ENCODE results near the gene HINT2. TPM values are rescaled to one million over a fixed set of nuclear protein-coding genes. Genes with fewer than 3 reads are reported as not detected.

HINT2 gene
- total RNA-seq, 1 experiment from 2014 or later = 21.4 TPM

- no peaks in the 10 kb centered on the region for H3K9me3 ChIP-seq (replicated peaks)
- peak overlapping the region; percentile 47 for H3K4me3 ChIP-seq
- no peak for DNase-seq (ENCODE audit: low read depth in 1 of 2, low spot score in 2 of 2)
- no peaks in the 10 kb centered on the region for H3K36me3 ChIP-seq
- H3K4me1 ChIP-seq (replicated peaks) = peaks cover 53% of the 10 kb centered on the region
- H3K27ac ChIP-seq = no peak overlapping the region
- no peaks in the 10 kb centered on the region for H3K27me3 ChIP-seq (replicated peaks)
Measured at GRCh38 chr9:35792024-35792813, 22.6 kb downstream of the HINT2 start.

GRCh38 chr9:35791297-35791921, 23.4 kb downstream of the HINT2 start, which contains the start of gene NPR2:
NPR2 (plus strand) TSS chr9:35791591; CDS start chr9:35792409, 818 bp downstream.
- no peaks in the 10 kb centered on the region for H3K27me3 ChIP-seq (replicated peaks)
- peak in 1 of 2 experiments; percentile 20 for DNase-seq (ENCODE audit: low read depth in 1 of 2, low spot score in 2 of 2)
- peaks cover 45% of the 10 kb centered on the region for H3K4me1 ChIP-seq (replicated peaks)
- H3K9me3 ChIP-seq (replicated peaks) = no peaks in the 10 kb centered on the region
- H3K4me3 ChIP-seq = peak within 1 kb of the TSS; percentile 47
- H3K36me3 ChIP-seq = no peaks in the 10 kb centered on the region
- peak within 1 kb of the TSS; percentile 61; the same call in 1 of the 2 replicates for H3K27ac ChIP-seq

GRCh38 chr9:35790385-35791296, 24.2 kb downstream of the HINT2 start:
- Histone ChIP-seq H3K4me3 (no peak overlapping the region), H3K27ac (no peak overlapping the region)

GRCh38 chr9:35790025-35790384, 24.8 kb downstream of the HINT2 start:
- no peaks in the 10 kb centered on the region for H3K9me3 ChIP-seq (replicated peaks)
- H3K27ac ChIP-seq = no peak overlapping the region
- DNase-seq (ENCODE audit: low read depth in 1 of 2, low spot score in 2 of 2) = no peak

More at GRCh38 chr9:35790385-35791296, 24.2 kb downstream of the HINT2 start:
- DNase-seq (ENCODE audit: low read depth in 1 of 2, low spot score in 2 of 2) = peak; percentile 58 to 74
- Histone ChIP-seq H3K9me3 (replicated peaks) (no peaks in the 10 kb centered on the region), H3K4me1 (replicated peaks) (peaks cover 37% of the 10 kb centered on the region), H3K36me3 (no peaks in the 10 kb centered on the region), H3K27me3 (replicated peaks) (no peaks in the 10 kb centered on the region)

DNA sequence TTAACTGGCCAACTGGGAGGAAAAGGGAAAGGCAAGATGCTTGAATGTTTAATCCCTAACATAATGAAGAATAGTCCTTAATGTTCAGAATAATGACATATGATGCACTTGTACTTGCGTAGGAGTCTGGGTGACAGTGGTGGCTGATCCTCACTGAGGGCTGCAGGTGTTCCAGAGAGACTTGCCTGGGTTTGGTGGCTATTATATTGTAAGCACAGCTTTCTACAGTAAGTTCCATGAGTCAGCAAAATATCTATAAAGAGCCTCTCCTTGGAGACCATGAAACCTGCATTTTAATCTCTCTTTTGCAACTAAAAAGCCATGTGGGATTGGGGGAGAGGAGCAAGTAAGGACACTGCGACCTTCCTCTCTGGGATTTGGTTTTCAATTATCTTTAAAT, 25.3 kb downstream of the HINT2 start:
- no peak for DNase-seq (ENCODE audit: low read depth in 1 of 2, low spot score in 2 of 2)
- no peak overlapping the region for H3K4me3 ChIP-seq
- no peak overlapping the region for H3K27ac ChIP-seq
- H3K27me3 ChIP-seq (replicated peaks) = no peaks in the 10 kb centered on the region
- no peaks in the 10 kb centered on the region for H3K36me3 ChIP-seq
- H3K4me1 ChIP-seq (replicated peaks) = peaks cover 26% of the 10 kb centered on the region
- no peaks in the 10 kb centered on the region for H3K9me3 ChIP-seq (replicated peaks)

More at GRCh38 chr9:35790025-35790384, 24.8 kb downstream of the HINT2 start:
- Histone ChIP-seq H3K4me1 (replicated peaks) (peaks cover 31% of the 10 kb centered on the region), H3K27me3 (replicated peaks) (no peaks in the 10 kb centered on the region), H3K36me3 (no peaks in the 10 kb centered on the region), H3K4me3 (no peak overlapping the region)

GRCh38 chr9:35783418-35783817, 31.4 kb downstream of the HINT2 start:
- H3K36me3 ChIP-seq = no peaks in the 10 kb centered on the region
- no peaks in the 10 kb centered on the region for H3K9me3 ChIP-seq (replicated peaks)
- no peak overlapping the region for H3K27ac ChIP-seq
- H3K4me3 ChIP-seq = no peak overlapping the region
- H3K4me1 ChIP-seq (replicated peaks) = no peaks in the 10 kb centered on the region
- H3K27me3 ChIP-seq (replicated peaks) = no peaks in the 10 kb centered on the region
- DNase-seq (ENCODE audit: low read depth in 1 of 2, low spot score in 2 of 2) = no peak

- Histone ChIP-seq H3K4me3 (no peak overlapping the region), H3K27me3 (replicated peaks) (no peaks in the 10 kb centered on the region), H3K27ac (no peak overlapping the region), H3K4me1 (replicated peaks) (no peaks in the 10 kb centered on the region), H3K9me3 (replicated peaks) (no peaks in the 10 kb centered on the region), H3K36me3 (no peaks in the 10 kb centered on the region)
- DNase-seq (ENCODE audit: low read depth in 1 of 2, low spot score in 2 of 2) = no peak
Measured at GRCh38 chr9:35781066-35781465, 33.8 kb downstream of the HINT2 start.

GRCh38 chr9:35778496-35778895, 36.3 kb downstream of the HINT2 start:
- no peaks in the 10 kb centered on the region for H3K36me3 ChIP-seq
- no peak for DNase-seq (ENCODE audit: low read depth in 1 of 2, low spot score in 2 of 2)
- no peak overlapping the region for H3K4me3 ChIP-seq
- no peaks in the 10 kb centered on the region for H3K9me3 ChIP-seq (replicated peaks)
- no peak overlapping the region for H3K27ac ChIP-seq
- no peaks in the 10 kb centered on the region for H3K27me3 ChIP-seq (replicated peaks)
- no peaks in the 10 kb centered on the region for H3K4me1 ChIP-seq (replicated peaks)

GRCh38 chr9:35776018-35776417, 38.8 kb downstream of the HINT2 start:
- no peak overlapping the region for H3K27ac ChIP-seq
- H3K4me3 ChIP-seq = no peak overlapping the region
- no peaks in the 10 kb centered on the region for H3K9me3 ChIP-seq (replicated peaks)
- no peaks in the 10 kb centered on the region for H3K27me3 ChIP-seq (replicated peaks)
- no peak for DNase-seq (ENCODE audit: low read depth in 1 of 2, low spot score in 2 of 2)
- H3K36me3 ChIP-seq = no peaks in the 10 kb centered on the region
- no peaks in the 10 kb centered on the region for H3K4me1 ChIP-seq (replicated peaks)

DNA sequence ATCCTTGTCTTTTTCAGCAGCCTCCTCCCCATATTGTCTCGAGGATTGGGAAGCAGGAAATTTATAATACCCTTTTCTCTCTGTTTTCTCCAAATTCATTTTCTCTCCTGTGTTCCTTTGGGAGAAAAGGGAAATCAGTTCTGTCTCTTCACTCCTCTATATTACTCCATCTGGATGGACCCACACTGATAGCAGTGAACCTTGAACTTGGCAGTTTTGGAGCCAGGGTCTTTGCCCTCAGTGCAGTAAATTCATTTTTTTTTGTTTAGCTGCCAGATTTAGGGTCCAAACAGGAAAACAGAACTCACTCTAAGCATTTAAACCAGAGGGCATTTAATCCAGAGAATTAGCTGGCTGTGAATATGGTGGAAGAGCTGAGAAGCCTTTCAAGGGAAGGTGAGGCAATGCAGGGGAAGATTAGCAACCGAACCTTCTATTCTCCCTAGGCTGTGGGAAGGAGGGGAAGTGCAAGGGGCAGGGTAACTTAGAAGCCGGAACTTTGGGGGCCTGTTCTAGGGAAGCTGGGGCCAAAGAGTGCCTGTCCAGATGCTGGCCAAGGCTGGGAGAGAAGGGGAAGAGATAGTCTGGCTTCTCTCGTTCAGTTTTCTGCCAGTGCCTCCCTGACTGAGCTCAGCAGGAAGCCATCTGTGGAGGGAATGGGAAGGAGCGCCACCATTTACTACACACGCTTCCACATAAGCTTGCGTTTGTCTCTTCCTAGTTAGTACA, 39.8 kb downstream of the HINT2 start:
- Histone ChIP-seq H3K4me3 (no peak overlapping the region), H3K4me1 (replicated peaks) (no peaks in the 10 kb centered on the region), H3K36me3 (no peaks in the 10 kb centered on the region), H3K27ac (no peak overlapping the region), H3K27me3 (replicated peaks) (no peaks in the 10 kb centered on the region), H3K9me3 (replicated peaks) (no peaks in the 10 kb centered on the region)
- no peak for DNase-seq (ENCODE audit: low read depth in 1 of 2, low spot score in 2 of 2)

GRCh38 chr9:35771943-35772342, 42.9 kb downstream of the HINT2 start:
- no peaks in the 10 kb centered on the region for H3K9me3 ChIP-seq (replicated peaks)

GRCh38 chr9:35771534-35771933, 43.3 kb downstream of the HINT2 start:
- no peaks in the 10 kb centered on the region for H3K4me1 ChIP-seq (replicated peaks)
- no peaks in the 10 kb centered on the region for H3K9me3 ChIP-seq (replicated peaks)
- DNase-seq (ENCODE audit: low read depth in 1 of 2, low spot score in 2 of 2) = no peak
- H3K4me3 ChIP-seq = no peak overlapping the region
- H3K27me3 ChIP-seq (replicated peaks) = no peaks in the 10 kb centered on the region
- no peak overlapping the region for H3K27ac ChIP-seq
- H3K36me3 ChIP-seq = no peaks in the 10 kb centered on the region

More at GRCh38 chr9:35771943-35772342, 42.9 kb downstream of the HINT2 start:
- DNase-seq (ENCODE audit: low read depth in 1 of 2, low spot score in 2 of 2) = no peak
- Histone ChIP-seq H3K27me3 (replicated peaks) (no peaks in the 10 kb centered on the region), H3K4me3 (no peak overlapping the region), H3K36me3 (no peaks in the 10 kb centered on the region), H3K27ac (no peak overlapping the region), H3K4me1 (replicated peaks) (no peaks in the 10 kb centered on the region)

DNA sequence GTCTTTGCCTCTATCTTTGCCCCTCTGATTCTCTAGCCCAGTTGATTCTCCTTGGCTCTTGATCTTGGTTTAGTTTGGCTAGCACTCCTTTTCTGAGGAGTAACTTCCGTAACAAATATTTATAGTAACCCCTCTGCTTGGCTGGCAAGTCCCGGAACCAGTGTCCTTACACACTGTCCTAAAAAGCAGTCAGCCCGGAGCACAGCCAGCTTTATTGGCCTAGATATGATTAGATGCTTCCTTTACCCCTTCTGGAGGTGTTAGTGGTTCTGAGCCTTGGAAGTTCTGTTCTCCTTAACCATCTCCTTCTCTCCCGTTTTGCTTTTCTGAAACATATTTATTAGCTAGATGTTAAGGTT, 43.8 kb downstream of the HINT2 start:
- Histone ChIP-seq H3K4me1 (replicated peaks) (no peaks in the 10 kb centered on the region), H3K27me3 (replicated peaks) (no peaks in the 10 kb centered on the region), H3K9me3 (replicated peaks) (no peaks in the 10 kb centered on the region), H3K36me3 (no peaks in the 10 kb centered on the region), H3K4me3 (no peak overlapping the region), H3K27ac (no peak overlapping the region)
- DNase-seq (ENCODE audit: low read depth in 1 of 2, low spot score in 2 of 2) = no peak

All from SJSA1 (cell line).